ENCODE data around the gene TRPV5.

TRPV5 gene

GRCh38 chr7:142878315-142878714, 55.2 kb downstream of the TRPV5 start:
- no peak overlapping the region for H3K4me3 ChIP-seq (ENCODE audit: low read depth, low read length)
- no peak for TF ChIP-seq CTCF (IDR thresholded peaks at IDR 0.05; ENCODE audit: borderline replicate concordance, insufficient read depth, low read depth, low read length)

GRCh38 chr7:142876991-142877910, 56.3 kb downstream of the TRPV5 start:
- TF ChIP-seq CTCF (IDR thresholded peaks at IDR 0.05; ENCODE audit: borderline replicate concordance, insufficient read depth, low read depth, low read length): no peak
- H3K4me3 ChIP-seq (ENCODE audit: low read depth, low read length): no peak overlapping the region

GRCh38 chr7:142876236-142876960, 57.1 kb downstream of the TRPV5 start:
- no peak overlapping the region for H3K4me3 ChIP-seq (ENCODE audit: low read depth, low read length)
- no peak for TF ChIP-seq CTCF (IDR thresholded peaks at IDR 0.05; ENCODE audit: borderline replicate concordance, insufficient read depth, low read depth, low read length)

- TF ChIP-seq CTCF (IDR thresholded peaks at IDR 0.05; ENCODE audit: borderline replicate concordance, insufficient read depth, low read depth, low read length): no peak
- no peak overlapping the region for H3K4me3 ChIP-seq (ENCODE audit: low read depth, low read length)
These were observed 58.1 kb downstream of the TRPV5 start for GRCh38 chr7:142875456-142875855.

- TF ChIP-seq CTCF (IDR thresholded peaks at IDR 0.05; ENCODE audit: borderline replicate concordance, insufficient read depth, low read depth, low read length): no peak
- no peak overlapping the region for H3K4me3 ChIP-seq (ENCODE audit: low read depth, low read length)
These were observed 58.7 kb downstream of the TRPV5 start for GRCh38 chr7:142874837-142875236.

GRCh38 chr7:142874409-142874808, 59.1 kb downstream of the TRPV5 start:
- no peak for TF ChIP-seq CTCF (IDR thresholded peaks at IDR 0.05; ENCODE audit: borderline replicate concordance, insufficient read depth, low read depth, low read length)

More at GRCh38 chr7:142874409-142874808, 59.1 kb downstream of the TRPV5 start:
- H3K4me3 ChIP-seq (ENCODE audit: low read depth, low read length): no peak overlapping the region

All from GM12875 (cell line).